Cardiac muscle cell (in vitro differentiated cells and primary cell): ENCODE results near the gene DCDC2B. TPM values are rescaled to one million over a fixed set of nuclear protein-coding genes. Genes with fewer than 3 reads are reported as not detected.

Experiments
- DNase-seq, 2 donors: peaks; one replicate each; pipeline versions ENCODE4 v3.0.0 to v3.0.0-alpha.2; 2010 to 2017; ENCODE audit warnings: low read depth in 1 of 2, low spot score in 1 of 2
- H3K27ac ChIP-seq: fragments of 200-600 bp; sonication (generic); 2 replicates; pipeline ENCODE4 v1.5.1; 2016
- H3K27me3 ChIP-seq: fragments of 200-600 bp; sonication (generic); 2 replicates; pipeline ENCODE4 v1.6.0; 2016; ENCODE audit warnings: control low read depth
- H3K36me3 ChIP-seq: fragments of 200-600 bp; sonication (generic); 2 replicates; pipeline ENCODE4 v1.5.1; 2016; ENCODE audit warnings: control low read depth
- H3K4me1 ChIP-seq: fragments of 200-600 bp; sonication (generic); 2 replicates; pipeline ENCODE4 v1.8.1; 2017; ENCODE audit warnings: low read depth, mild to moderate bottlenecking, mixed run types
- H3K4me3 ChIP-seq: fragments of 200-600 bp; sonication (generic); 2 replicates; pipeline ENCODE4 v1.5.1; 2016; ENCODE audit warnings: mild to moderate bottlenecking
- H3K9me3 ChIP-seq: fragments of 200-600 bp; sonication (generic); 2 replicates; pipeline ENCODE4 v1.5.1; 2017; ENCODE audit warnings: low read depth, mild to moderate bottlenecking, control low read depth
- CTCF ChIP-seq: IDR thresholded peaks from 2 replicates; pipeline ENCODE4 v1.5.1; 2012; ENCODE audit warnings: low read depth, mild to moderate bottlenecking, low read length
- polyA plus RNA-seq: library from polyadenylated mRNA; unstranded; fragments of >200 nt; fragmentation: Nextera tagmentation; extraction: Ambion mirVana; gene quantifications from 2 replicates; pipeline ENCODE4 v1.2.1, GENCODE V29; 2016
- total RNA-seq: library from RNA; depleted of rRNA; stranded (reverse); fragments of >200 nt; gene quantifications from 2 replicates; pipeline ENCODE4 v1.2.3, GENCODE V29; 2016

Gene DCDC2B
- total and polyA plus RNA-seq, 2 experiments from 2014 or later = 0.72 TPM; not detected in 1

GRCh38 chr1:32215629-32216480, 7.0 kb downstream of the DCDC2B start:
- H3K36me3 ChIP-seq = peaks cover 11% of the 10 kb centered on the region
- H3K4me1 ChIP-seq = no peaks in the 10 kb centered on the region

GRCh38 chr1:32216566-32216965, 7.7 kb downstream of the DCDC2B start:
- Histone ChIP-seq H3K4me3 (no peak overlapping the region), H3K4me1 (peaks cover 6% of the 10 kb centered on the region), H3K27me3 (no peaks in the 10 kb centered on the region), H3K9me3 (no peaks in the 10 kb centered on the region), H3K27ac (no peak overlapping the region), H3K36me3 (peaks cover 11% of the 10 kb centered on the region)
- DNase-seq = no peak
- TF ChIP-seq CTCF = no peak

More at GRCh38 chr1:32215629-32216480, 7.0 kb downstream of the DCDC2B start:
- H3K27ac ChIP-seq = no peak overlapping the region
- DNase-seq = peak; percentile 76 to 80
- H3K9me3 ChIP-seq = no peaks in the 10 kb centered on the region
- H3K27me3 ChIP-seq = no peaks in the 10 kb centered on the region
- TF ChIP-seq CTCF = peak; percentile 85
- H3K4me3 ChIP-seq = no peak overlapping the region

- Histone ChIP-seq H3K4me1 (peaks cover 10% of the 10 kb centered on the region), H3K27ac (no peak overlapping the region), H3K4me3 (no peak overlapping the region), H3K9me3 (no peaks in the 10 kb centered on the region), H3K27me3 (no peaks in the 10 kb centered on the region), H3K36me3 (peaks cover 9% of the 10 kb centered on the region)
- no peak for DNase-seq
- no peak for TF ChIP-seq CTCF
These were observed 10.1 kb downstream of the DCDC2B start for GRCh38 chr1:32219022-32219421.

GRCh38 chr1:32220746-32221580, 12.1 kb downstream of the DCDC2B start:
- Histone ChIP-seq H3K9me3 (no peaks in the 10 kb centered on the region), H3K4me1 (peaks cover 10% of the 10 kb centered on the region), H3K4me3 (peak overlapping the region; percentile 93), H3K27me3 (no peaks in the 10 kb centered on the region), H3K27ac (no peak overlapping the region), H3K36me3 (peaks cover 17% of the 10 kb centered on the region)
- TF ChIP-seq CTCF = no peak
- DNase-seq = no peak

- TF ChIP-seq CTCF = no peak
- peak overlapping the region; percentile 93 for H3K4me3 ChIP-seq
These were observed 12.7 kb downstream of the DCDC2B start for GRCh38 chr1:32221581-32221979.

More at GRCh38 chr1:32221581-32221979, 12.7 kb downstream of the DCDC2B start:
- Histone ChIP-seq H3K27me3 (no peaks in the 10 kb centered on the region), H3K36me3 (peaks cover 16% of the 10 kb centered on the region), H3K27ac (peak overlapping the region; percentile 84), H3K4me1 (peaks cover 10% of the 10 kb centered on the region), H3K9me3 (no peaks in the 10 kb centered on the region)
- DNase-seq = no peak
